ENCODE measurements around the gene LGR4. TPM values are rescaled to one million over a fixed set of nuclear protein-coding genes. Genes with fewer than 3 reads are reported as not detected.

LGR4 gene
- total RNA-seq, 1 experiment from 2014 or later: 99.2 TPM

GRCh38 chr11:27427183-27427980 is 45.2 kb downstream of the LGR4 start:
- Mint-ChIP-seq H3K36me3 (ENCODE audit: insufficient read depth in 1 of 3, low read depth in 3 of 3) (peaks cover 0 to 3% (median 2%) of the 10 kb centered on the region in 3 experiments; a peak in 2 of 7 replicates), H3K4me1 (peaks cover 35 to 44% of the 10 kb centered on the region in 2 experiments), H3K9me3 (no peaks in the 10 kb centered on the region), H3K4me3 (no peak overlapping the region), H3K27ac (peak overlapping the region in 2 of 3 experiments; percentile 23 to 67; a peak in 2 of 7 replicates), H3K27me3 (ENCODE audit: low read depth) (no peaks in the 10 kb centered on the region)
- Histone ChIP-seq H4K91ac (ENCODE audit: insufficient read length, low read depth, low read length) (no peak overlapping the region), H3K4me1 (ENCODE audit: insufficient read depth, low read length) (peaks cover 13% of the 10 kb centered on the region; the same call in 1 of the 2 replicates), H2BK12ac (ENCODE audit: insufficient read length, low read depth, low read length) (no peak overlapping the region), H2BK20ac (ENCODE audit: low read depth, low read length, poor library complexity, severe bottlenecking) (no peak overlapping the region), H2AFZ (ENCODE audit: low read length) (no peak overlapping the region), H3K56ac (ENCODE audit: insufficient read length, low read depth, low read length) (no peak overlapping the region), H2BK5ac (ENCODE audit: insufficient read length, low read length) (no peak overlapping the region), H4K5ac (ENCODE audit: insufficient read length, low read depth, low read length) (no peak overlapping the region), H3K27me3 (ENCODE audit: insufficient read depth, low read length) (no peaks in the 10 kb centered on the region), H2BK15ac (ENCODE audit: low read depth, low read length) (no peak overlapping the region), H3K27ac (ENCODE audit: insufficient read length, low read depth, low read length) (no peak overlapping the region), H2BK120ac (ENCODE audit: low read depth, low read length, poor library complexity, severe bottlenecking) (no peak overlapping the region), H3K9me3 (ENCODE audit: control insufficient read depth, low read depth, low read length) (no peaks in the 10 kb centered on the region), H2AK5ac (ENCODE audit: insufficient read length, low read length) (no peak overlapping the region), H3K23ac (ENCODE audit: insufficient read length, low read depth, low read length) (no peak overlapping the region), H3K79me2 (ENCODE audit: insufficient read depth, low read length) (peaks cover 16% of the 10 kb centered on the region; the same call in 1 of the 2 replicates), H3K79me1 (ENCODE audit: insufficient read depth, low read depth, low read length, poor library complexity, severe bottlenecking) (peaks cover 10% of the 10 kb centered on the region), H3K18ac (ENCODE audit: insufficient read length, low read depth, low read length) (no peak overlapping the region), H4K8ac (replicated peaks; ENCODE audit: insufficient read length, low read depth, low read length) (no peak overlapping the region), H3K9ac (ENCODE audit: extremely low read depth, insufficient read length, low read length) (no peak overlapping the region), H3K4me2 (ENCODE audit: insufficient read depth, insufficient read length, low read length) (no peak overlapping the region), H3K23me2 (ENCODE audit: insufficient read length, low read depth, low read length, poor library complexity, severe bottlenecking) (no peaks in the 10 kb centered on the region), H4K20me1 (ENCODE audit: control insufficient read depth, insufficient read depth, insufficient read length) (no peaks in the 10 kb centered on the region), H3T11ph (ENCODE audit: low read length) (no peak overlapping the region), H3K4ac (ENCODE audit: low read depth, low read length) (no peak overlapping the region), H3K14ac (ENCODE audit: insufficient read depth, low read length) (no peak overlapping the region)
- no peak for DNase-seq
- TF ChIP-seq CTCF (conservative IDR thresholded peaks at IDR 0.05): no peak
- no CpG with 5 or more reads among the region's 7 CpGs for WGBS (ENCODE audit: extremely low coverage, insufficient read length, low lambda C conversion rate)

All from H9 (cell line).